HL-60 (cell line): ENCODE measurements around the gene TFPI.
"Not testable (repeated sequence)": the region's sequence is repeated elsewhere in the genome, so short reads cannot be mapped to it uniquely, and the experiment has no call there.

ENCODE experiments used
- DNase-seq, 2 experiments: peaks; one replicate each; pipeline ENCODE4 v3.0.0-alpha.2; 2010 to 2020; ENCODE audit warnings: low read depth in 1 of 2, low spot score in 1 of 2
- H3K27ac ChIP-seq: fragments of 250-450 bp; sonication (Bioruptor Pico); replicated peaks from 2 replicates; pipeline ENCODE4 v1.5.1; 2020; ENCODE audit warnings: mild to moderate bottlenecking, moderate library complexity
- H3K27me3 ChIP-seq: fragments of 250-450 bp; sonication (Bioruptor Pico); 2 replicates; pipeline ENCODE4 v1.5.1; 2021; ENCODE audit warnings: mild to moderate bottlenecking, moderate library complexity; ENCODE audit not compliant: insufficient read depth, poor library complexity, severe bottlenecking
- H3K4me3 ChIP-seq: replicated peaks from 2 replicates; pipeline ENCODE4 v1.5.1; 2011; ENCODE audit warnings: mild to moderate bottlenecking, control low read depth, low read length; ENCODE audit not compliant: insufficient read depth
- CTCF ChIP-seq: IDR thresholded peaks from one replicate; pipeline ENCODE4 v1.5.1; 2011; ENCODE audit warnings: low read length, control low read depth, inconsistent platforms; ENCODE audit not compliant: insufficient read depth
- GABPA ChIP-seq: IDR thresholded peaks from 2 replicates; pipeline ENCODE4 v1.6.1; 2012; ENCODE audit warnings: low read depth
- POLR2AphosphoS5 ChIP-seq: IDR thresholded peaks from 2 replicates; pipeline ENCODE4 v1.6.1; 2012; ENCODE audit warnings: low read depth
- REST ChIP-seq: IDR thresholded peaks from 2 replicates; pipeline ENCODE4 v1.6.1; 2012; ENCODE audit warnings: low read depth; ENCODE audit not compliant: insufficient replicate concordance
- SPI1 ChIP-seq: IDR thresholded peaks from 2 replicates; pipeline ENCODE4 v1.6.1; 2012; ENCODE audit warnings: low read depth, mild to moderate bottlenecking, borderline replicate concordance

TFPI gene

GRCh38 chr2:187573722-187574121, 19.5 kb upstream of the TFPI start:
- Histone ChIP-seq H3K27me3 (no peaks in the 10 kb centered on the region), H3K27ac (no peak overlapping the region)
- TF ChIP-seq GABPA = no peak
- no peak for TF ChIP-seq CTCF
- no peak for TF ChIP-seq SPI1
- no peak for TF ChIP-seq POLR2AphosphoS5
- no peak for TF ChIP-seq REST

GRCh38 chr2:187571996-187572395, 17.8 kb upstream of the TFPI start:
- not testable (repeated sequence) for H3K27me3 ChIP-seq, DNase-seq, H3K27ac ChIP-seq, H3K4me3 ChIP-seq

More at GRCh38 chr2:187573722-187574121, 19.5 kb upstream of the TFPI start:
- no peak for DNase-seq
- no peak overlapping the region for H3K4me3 ChIP-seq

GRCh38 chr2:187569571-187569970, 15.3 kb upstream of the TFPI start:
- Histone ChIP-seq H3K4me3 (no peak overlapping the region), H3K27ac (no peak overlapping the region), H3K27me3 (no peaks in the 10 kb centered on the region)
- no peak for DNase-seq
- TF ChIP-seq GABPA = no peak
- no peak for TF ChIP-seq POLR2AphosphoS5
- TF ChIP-seq REST = no peak
- no peak for TF ChIP-seq CTCF
- no peak for TF ChIP-seq SPI1

- TF ChIP-seq REST (no peak), SPI1 (no peak), POLR2AphosphoS5 (no peak), CTCF (no peak), GABPA (no peak)
- H3K27ac ChIP-seq = no peak overlapping the region
Observed at GRCh38 chr2:187569042-187569441, 14.8 kb upstream of the TFPI start.

More at GRCh38 chr2:187569042-187569441, 14.8 kb upstream of the TFPI start:
- no peak for DNase-seq
- Histone ChIP-seq H3K4me3 (no peak overlapping the region), H3K27me3 (no peaks in the 10 kb centered on the region)
